ENCODE results near the gene GBX1. TPM values are rescaled to one million over a fixed set of nuclear protein-coding genes. Genes with fewer than 3 reads are reported as not detected.

GBX1 gene
- total RNA-seq, 1 experiment from 2014 or later, result not detected

DNA sequence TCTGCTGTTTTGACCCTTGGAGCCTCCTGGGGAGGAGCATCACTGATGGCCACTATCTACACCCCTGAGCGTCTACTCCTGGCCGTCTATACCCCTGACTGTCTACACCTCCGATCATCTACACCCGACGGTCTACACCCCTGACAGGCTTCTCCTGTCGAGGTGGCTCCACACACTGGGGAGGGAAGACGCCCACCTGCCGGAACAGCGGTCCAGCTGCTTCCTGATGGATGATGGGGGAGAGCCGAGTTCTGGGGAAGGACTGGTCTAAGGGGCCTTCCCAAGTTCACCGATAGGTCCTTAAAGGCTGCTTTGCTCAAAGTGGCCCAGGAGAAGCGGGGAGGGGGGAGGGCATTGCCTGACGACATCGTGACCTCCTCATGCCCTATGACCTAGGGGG is 39.4 kb downstream of the GBX1 start:
- H3K27me3 ChIP-seq (ENCODE audit: insufficient read depth, low read length), result no peaks in the 10 kb centered on the region
- Mint-ChIP-seq H3K4me3 (no peak overlapping the region; a peak in 1 of 5 replicates), H3K27ac (peak overlapping the region in 1 of 3 experiments; percentile 72; a peak in 1 of 7 replicates), H3K36me3 (ENCODE audit: insufficient read depth in 1 of 3, low read depth in 3 of 3) (peaks cover 34 to 58% (median 34%) of the 10 kb centered on the region in 3 experiments), H3K9me3 (no peaks in the 10 kb centered on the region; a peak in 1 of 5 replicates), H3K27me3 (ENCODE audit: low read depth) (peaks cover 16% of the 10 kb centered on the region), H3K4me1 (peaks cover 19 to 26% of the 10 kb centered on the region in 2 experiments)
- H3K4me2 ChIP-seq (ENCODE audit: insufficient read depth, insufficient read length, low read length), result no peak overlapping the region
- no peaks in the 10 kb centered on the region for H3K79me2 ChIP-seq (ENCODE audit: insufficient read depth, low read length)
- no CpG with 5 or more reads among the region's 14 CpGs for WGBS (ENCODE audit: extremely low coverage, insufficient read length, low lambda C conversion rate)
- no peak overlapping the region for H4K91ac ChIP-seq (ENCODE audit: insufficient read length, low read depth, low read length)
- H4K20me1 ChIP-seq (ENCODE audit: control insufficient read depth, insufficient read depth, insufficient read length), result no peaks in the 10 kb centered on the region
- no peak overlapping the region for H2AK5ac ChIP-seq (ENCODE audit: insufficient read length, low read length)
- no peaks in the 10 kb centered on the region for H3K79me1 ChIP-seq (ENCODE audit: insufficient read depth, low read depth, low read length, poor library complexity, severe bottlenecking)
- H2BK12ac ChIP-seq (ENCODE audit: insufficient read length, low read depth, low read length), result no peak overlapping the region
- no peak overlapping the region for H3T11ph ChIP-seq (ENCODE audit: low read length)
- H4K5ac ChIP-seq (ENCODE audit: insufficient read length, low read depth, low read length), result no peak overlapping the region
- no peak overlapping the region for H3K18ac ChIP-seq (ENCODE audit: insufficient read length, low read depth, low read length)
- H2BK20ac ChIP-seq (ENCODE audit: low read depth, low read length, poor library complexity, severe bottlenecking), result no peak overlapping the region
- no peak overlapping the region for H3K23ac ChIP-seq (ENCODE audit: insufficient read length, low read depth, low read length)
- H3K23me2 ChIP-seq (ENCODE audit: insufficient read length, low read depth, low read length, poor library complexity, severe bottlenecking), result peaks cover 10% of the 10 kb centered on the region
- no peaks in the 10 kb centered on the region for H3K9me3 ChIP-seq (ENCODE audit: control insufficient read depth, low read depth, low read length)
- H2BK5ac ChIP-seq (ENCODE audit: insufficient read length, low read length), result no peak overlapping the region
- H2AFZ ChIP-seq (ENCODE audit: low read length), result no peak overlapping the region
- no peak overlapping the region for H3K56ac ChIP-seq (ENCODE audit: insufficient read length, low read depth, low read length)
- H3K9ac ChIP-seq (ENCODE audit: extremely low read depth, insufficient read length, low read length), result no peak overlapping the region
- no peak overlapping the region for H2BK120ac ChIP-seq (ENCODE audit: low read depth, low read length, poor library complexity, severe bottlenecking)
- H4K8ac ChIP-seq (replicated peaks; ENCODE audit: insufficient read length, low read depth, low read length), result no peak overlapping the region
- no peak overlapping the region for H2BK15ac ChIP-seq (ENCODE audit: low read depth, low read length)
- TF ChIP-seq, protein P1, sequence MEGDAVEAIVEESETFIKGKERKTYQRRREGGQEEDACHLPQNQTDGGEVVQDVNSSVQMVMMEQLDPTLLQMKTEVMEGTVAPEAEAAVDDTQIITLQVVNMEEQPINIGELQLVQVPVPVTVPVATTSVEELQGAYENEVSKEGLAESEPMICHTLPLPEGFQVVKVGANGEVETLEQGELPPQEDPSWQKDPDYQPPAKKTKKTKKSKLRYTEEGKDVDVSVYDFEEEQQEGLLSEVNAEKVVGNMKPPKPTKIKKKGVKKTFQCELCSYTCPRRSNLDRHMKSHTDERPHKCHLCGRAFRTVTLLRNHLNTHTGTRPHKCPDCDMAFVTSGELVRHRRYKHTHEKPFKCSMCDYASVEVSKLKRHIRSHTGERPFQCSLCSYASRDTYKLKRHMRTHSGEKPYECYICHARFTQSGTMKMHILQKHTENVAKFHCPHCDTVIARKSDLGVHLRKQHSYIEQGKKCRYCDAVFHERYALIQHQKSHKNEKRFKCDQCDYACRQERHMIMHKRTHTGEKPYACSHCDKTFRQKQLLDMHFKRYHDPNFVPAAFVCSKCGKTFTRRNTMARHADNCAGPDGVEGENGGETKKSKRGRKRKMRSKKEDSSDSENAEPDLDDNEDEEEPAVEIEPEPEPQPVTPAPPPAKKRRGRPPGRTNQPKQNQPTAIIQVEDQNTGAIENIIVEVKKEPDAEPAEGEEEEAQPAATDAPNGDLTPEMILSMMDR (conservative IDR thresholded peaks at IDR 0.05), result no peak
- no peak overlapping the region for H3K27ac ChIP-seq (ENCODE audit: insufficient read length, low read depth, low read length)
- DNase-seq, result no peak
- no peak overlapping the region for H3K14ac ChIP-seq (ENCODE audit: insufficient read depth, low read length)
- no peak overlapping the region for H3K4ac ChIP-seq (ENCODE audit: low read depth, low read length)
- H3K4me1 ChIP-seq (ENCODE audit: insufficient read depth, low read length), result peaks cover 3% of the 10 kb centered on the region; the same call in 1 of the 2 replicates
